ENCODE data around the gene SATL1.
A peak's percentile ranks its signal among the peaks of the same experiment; 100 is the strongest.
"Not testable (repeated sequence)": the region's sequence is repeated elsewhere in the genome, so short reads cannot be mapped to it uniquely, and the experiment has no call there.

The SATL1 gene

GRCh38 chrX:85107407-85107806 is 136.2 kb downstream of the SATL1 start:
- no peak for DNase-seq

- no peak for DNase-seq
Observed at GRCh38 chrX:85089321-85089840, 154.2 kb downstream of the SATL1 start.

GRCh38 chrX:85084770-85085393 is 158.7 kb downstream of the SATL1 start:
- peak; percentile 25 for DNase-seq

- not testable (repeated sequence) for DNase-seq
Observed at GRCh38 chrX:85077247-85077646, 166.3 kb downstream of the SATL1 start.

- DNase-seq = no peak
Observed at GRCh38 chrX:85065512-85066198, 177.9 kb downstream of the SATL1 start.

GRCh38 chrX:85052636-85053343 is 190.8 kb downstream of the SATL1 start:
- peak; percentile 8 for DNase-seq

GRCh38 chrX:85052205-85052604 is 191.4 kb downstream of the SATL1 start:
- DNase-seq = no peak

- DNase-seq = no peak
Observed at GRCh38 chrX:85051627-85052026, 192.0 kb downstream of the SATL1 start.

Measured in midbrain (tissue), 1 donor.